Measurements from ENCODE around the gene SH3RF3.
A peak's percentile ranks its signal among the peaks of the same experiment; 100 is the strongest.

SH3RF3 gene

DNA sequence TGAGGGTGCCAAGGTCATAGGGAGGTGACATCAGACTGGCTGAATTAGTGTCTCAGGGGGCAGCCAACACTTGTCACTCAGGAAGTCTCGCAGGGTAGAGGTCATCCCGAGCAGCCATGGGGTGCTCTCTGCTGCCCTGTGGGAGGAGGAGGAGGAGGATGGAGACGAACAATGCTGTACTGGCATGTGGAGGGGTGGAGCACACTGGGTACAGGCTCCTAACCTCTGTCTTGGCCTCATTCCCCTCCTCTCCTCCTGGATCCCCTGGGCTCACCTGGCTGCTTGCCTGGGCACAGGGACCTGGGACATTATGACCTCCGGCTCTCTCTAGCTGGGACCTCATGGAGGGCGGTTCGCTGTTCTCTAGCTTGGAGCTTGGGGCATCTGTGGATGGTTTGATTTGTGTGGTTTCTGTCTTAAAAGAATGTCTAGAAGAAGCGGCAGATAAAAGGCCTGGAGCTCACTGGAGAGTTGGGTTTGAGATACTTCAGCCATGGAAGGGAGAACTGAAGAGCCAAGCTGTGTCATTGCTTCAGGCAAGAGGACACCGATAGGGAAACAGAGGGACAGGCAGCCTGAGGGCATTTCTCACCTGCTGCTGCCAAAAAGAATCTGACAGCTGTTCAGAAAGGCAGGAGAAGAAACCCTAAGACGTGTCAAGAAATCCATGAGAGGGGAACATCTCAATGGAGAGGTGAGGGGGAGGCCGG, 351.6 kb downstream of the SH3RF3 start:
- no peak for DNase-seq

GRCh38 chr2:109481196-109481555, 352.2 kb downstream of the SH3RF3 start:
- DNase-seq, result no peak

DNA sequence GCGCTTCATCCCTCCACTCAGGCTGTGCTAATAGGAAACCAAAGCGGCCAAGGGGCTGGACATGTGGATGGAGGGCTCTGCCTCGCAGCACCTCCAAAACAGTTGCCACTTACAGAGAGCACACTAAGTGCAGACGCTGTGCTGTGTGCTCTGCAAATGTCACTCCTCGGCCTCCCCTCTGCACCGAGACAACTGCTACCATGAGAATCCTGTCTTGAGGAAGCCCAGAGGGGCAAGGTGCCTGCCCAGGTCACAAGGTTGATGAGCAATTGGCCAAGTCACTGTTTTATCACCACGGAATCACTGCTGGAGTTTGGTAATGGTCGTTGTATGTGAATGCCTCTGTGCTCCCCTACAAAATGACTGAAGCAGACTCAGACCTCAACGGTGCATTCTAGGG, 352.6 kb downstream of the SH3RF3 start:
- no peak for DNase-seq

DNA sequence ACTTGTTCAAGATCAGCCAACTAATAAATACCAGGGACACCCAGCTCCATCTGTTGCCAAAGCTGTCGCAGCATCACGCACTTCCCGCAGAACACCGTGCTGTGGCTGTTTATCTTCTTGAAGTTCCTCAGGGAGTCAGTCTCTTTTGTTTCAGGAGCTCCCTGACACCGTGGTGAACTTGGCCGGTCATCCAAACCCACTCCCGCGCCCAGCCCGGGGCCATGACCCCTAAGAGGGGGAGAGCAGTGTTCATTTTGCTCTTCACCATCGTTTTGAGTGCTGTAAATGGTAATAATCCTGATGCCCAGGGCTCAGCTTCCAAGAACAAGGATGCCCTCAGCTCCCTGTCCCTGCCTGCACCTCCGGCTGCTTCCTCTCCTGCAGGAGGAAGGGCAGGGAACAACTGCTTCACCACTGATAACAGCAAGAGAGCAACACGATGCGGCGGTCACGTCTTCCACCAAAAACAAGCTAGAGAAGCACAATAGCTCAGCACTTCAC, 353.4 kb downstream of the SH3RF3 start:
- no peak for DNase-seq

GRCh38 chr2:109486711-109487535, 357.9 kb downstream of the SH3RF3 start:
- peak; percentile 99 for DNase-seq

- no peak for DNase-seq
These were observed 358.5 kb downstream of the SH3RF3 start for GRCh38 chr2:109487536-109487869.

DNA sequence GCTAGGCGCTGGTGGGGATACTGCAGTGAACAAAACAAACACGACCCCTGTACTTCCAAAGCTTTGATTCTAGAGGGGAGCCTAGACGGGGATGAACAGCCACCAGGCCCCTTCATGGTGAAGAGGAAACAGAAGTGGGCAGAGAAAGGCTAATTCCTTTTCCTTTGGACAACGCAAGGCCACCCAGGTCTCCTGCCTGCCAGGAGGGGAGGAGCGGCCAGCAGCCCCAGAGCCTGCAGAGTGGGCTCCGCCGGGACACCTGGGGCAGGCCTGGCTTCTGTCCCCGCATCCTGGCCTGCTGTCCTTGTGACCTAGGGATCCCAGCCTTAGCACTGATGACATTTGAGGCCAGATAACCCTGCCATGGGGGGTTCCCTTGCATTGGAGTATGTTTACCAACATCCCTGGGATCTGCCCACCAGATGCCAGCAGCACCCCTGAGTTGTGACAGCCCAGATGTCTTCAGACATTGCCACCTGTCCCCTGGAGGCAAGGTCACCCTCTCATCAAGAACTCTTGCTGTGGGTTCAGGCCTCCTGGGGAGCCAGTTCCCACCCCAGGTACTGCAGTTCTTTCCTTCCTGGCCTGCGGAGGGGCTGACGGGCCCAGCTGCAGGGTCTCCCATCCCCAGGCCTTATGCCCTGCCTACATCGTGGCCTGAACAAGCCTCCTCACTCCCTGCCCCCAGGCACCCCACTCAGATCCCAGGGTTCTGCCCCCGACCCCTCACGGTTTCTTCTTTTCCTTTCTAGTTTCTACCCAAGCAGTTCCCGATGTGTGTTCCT, 359.1 kb downstream of the SH3RF3 start:
- no peak for DNase-seq

- no peak for DNase-seq
These were observed 360.3 kb downstream of the SH3RF3 start for GRCh38 chr2:109489296-109489695.

DNA sequence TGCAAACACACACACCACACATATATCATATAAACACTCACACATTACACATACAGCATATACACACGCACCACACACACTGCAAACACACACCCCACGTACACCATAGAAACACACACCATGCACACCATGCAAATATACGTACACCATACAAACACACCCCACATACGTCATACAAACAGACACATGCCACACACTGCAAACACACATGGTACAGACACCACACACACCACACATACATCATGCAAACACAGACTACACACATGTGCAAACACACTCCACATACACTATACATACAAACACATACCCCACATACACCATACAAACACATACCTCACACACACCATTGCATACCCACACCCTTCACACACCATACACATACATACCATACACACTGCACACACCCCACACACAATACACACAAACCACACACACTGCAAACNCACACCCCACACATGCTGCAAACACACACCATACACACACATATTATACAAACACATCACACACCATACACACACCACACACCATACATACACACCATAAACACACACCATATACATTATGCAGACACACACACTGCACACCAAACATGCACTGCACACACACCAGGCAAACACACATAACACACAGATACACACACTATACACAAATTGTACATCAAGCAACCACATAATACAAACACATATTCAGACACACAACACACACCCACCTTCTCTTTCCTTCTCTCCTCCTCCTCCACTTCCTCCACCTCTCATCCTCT, 364.4 kb downstream of the SH3RF3 start:
- no peak for DNase-seq

- no peak for DNase-seq
These were observed 365.3 kb downstream of the SH3RF3 start for GRCh38 chr2:109494351-109494750.

- DNase-seq, result peak; percentile 87
These were observed 368.5 kb downstream of the SH3RF3 start for GRCh38 chr2:109497463-109497862.

DNA sequence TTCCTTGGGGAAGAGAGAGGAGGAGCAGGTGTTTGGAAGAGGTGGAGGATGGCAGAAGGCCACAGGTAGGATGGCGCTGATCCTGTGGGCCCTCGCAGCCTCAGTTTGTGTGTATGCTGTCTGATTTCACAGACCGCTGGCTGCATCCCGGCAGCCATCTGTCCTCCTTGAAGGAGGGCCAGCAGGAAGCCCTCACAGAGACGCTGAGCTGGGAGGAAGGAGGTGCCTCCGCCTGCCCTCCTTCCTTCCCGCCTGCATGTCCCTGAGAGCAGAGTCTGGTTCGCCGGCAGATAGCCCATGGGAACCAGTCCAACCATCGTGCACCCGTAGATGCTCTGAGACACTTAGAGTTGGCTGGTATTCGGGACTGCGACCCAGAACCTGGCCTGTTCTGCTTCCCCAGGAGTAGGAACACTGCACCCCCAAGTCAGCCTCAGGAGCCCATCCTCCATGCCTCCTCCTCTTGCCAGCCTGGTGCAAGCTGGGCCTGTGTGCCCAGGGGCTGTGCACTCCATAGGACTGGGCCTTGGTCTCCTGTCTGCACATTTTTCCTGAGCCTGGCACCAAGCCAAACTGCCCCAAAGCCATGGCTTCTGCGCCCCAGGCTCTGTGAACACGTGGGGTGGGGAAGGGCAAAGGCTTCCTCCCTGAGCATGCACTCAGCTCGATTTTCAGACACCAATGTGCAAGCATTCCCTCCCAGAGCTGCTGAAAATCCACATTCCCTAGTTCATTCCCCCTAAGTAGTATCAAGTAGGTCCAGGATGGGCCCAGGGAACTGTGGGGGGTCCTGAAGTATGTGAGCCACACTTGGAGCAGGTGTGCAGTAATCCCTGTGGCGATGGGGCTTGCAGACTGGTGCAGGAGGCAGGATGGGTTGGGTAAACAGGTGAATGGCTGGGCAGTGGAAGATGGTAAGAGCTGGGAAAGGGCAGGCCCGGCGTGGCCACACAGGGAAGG, 369.2 kb downstream of the SH3RF3 start:
- peak; percentile 13 for DNase-seq

DNA sequence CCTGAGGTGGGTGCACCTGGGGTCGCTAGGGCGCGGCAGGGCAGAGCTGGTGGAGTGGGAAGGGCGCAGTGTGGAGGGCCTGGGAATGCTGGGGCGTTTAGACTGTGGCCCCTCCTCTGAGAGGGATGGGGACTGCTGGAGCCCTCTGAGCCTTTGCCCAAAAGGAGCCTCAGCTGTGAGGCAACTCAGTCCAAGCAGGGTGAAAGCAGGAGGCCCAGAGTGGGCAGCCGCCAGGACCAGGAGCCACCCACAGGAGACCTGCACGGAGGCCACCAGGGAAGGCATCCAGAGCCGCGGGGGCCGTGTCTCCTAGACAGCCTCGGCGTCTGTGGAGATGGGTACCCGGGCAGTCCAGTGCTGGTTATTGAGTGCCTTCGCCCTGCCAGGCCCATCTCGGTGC, 369.9 kb downstream of the SH3RF3 start:
- DNase-seq, result no peak

- DNase-seq, result no peak
These were observed 370.6 kb downstream of the SH3RF3 start for GRCh38 chr2:109499566-109499965.

GRCh38 chr2:109500910-109501309, 371.9 kb downstream of the SH3RF3 start:
- DNase-seq, result no peak

DNA sequence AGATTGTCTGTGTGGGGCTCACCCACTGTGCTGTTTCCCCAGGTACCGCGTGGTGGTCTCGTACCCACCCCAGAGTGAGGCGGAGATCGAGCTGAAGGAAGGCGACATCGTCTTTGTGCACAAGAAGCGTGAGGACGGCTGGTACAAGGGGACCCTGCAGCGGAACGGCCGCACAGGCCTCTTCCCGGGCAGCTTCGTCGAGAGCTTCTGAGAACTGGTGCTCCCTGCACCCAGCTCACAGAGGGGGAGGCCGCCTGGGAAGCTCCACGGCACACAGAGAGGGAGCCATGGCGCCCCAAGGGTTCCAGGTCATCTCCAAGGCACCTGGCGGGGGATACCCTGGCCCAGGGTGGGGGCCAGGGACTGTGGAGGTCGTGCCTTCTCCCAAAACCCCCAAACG, 372.5 kb downstream of the SH3RF3 start:
- no peak for DNase-seq

- no peak for DNase-seq
These were observed 374.2 kb downstream of the SH3RF3 start for GRCh38 chr2:109503191-109503590.

DNA sequence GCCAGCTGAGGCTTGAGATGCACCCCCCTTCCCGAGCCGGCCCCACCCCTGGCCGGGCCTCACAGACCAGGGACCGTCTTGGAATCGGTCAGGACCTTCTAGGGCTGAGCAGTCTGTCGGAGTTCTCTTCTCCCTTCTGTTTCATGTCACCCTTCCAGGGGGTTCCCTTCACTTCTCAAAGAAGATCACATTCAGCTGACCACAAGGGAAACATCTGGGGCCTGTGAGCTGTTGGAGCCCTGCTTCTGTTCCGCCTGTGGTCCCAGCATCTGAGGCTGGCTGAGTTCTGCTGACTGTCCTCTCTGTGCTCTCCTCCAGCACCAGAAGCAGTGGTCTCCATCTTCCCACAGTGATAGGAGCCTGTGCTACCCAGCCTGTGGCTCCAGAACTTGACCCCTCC, 378.2 kb downstream of the SH3RF3 start:
- DNase-seq, result no peak

DNA sequence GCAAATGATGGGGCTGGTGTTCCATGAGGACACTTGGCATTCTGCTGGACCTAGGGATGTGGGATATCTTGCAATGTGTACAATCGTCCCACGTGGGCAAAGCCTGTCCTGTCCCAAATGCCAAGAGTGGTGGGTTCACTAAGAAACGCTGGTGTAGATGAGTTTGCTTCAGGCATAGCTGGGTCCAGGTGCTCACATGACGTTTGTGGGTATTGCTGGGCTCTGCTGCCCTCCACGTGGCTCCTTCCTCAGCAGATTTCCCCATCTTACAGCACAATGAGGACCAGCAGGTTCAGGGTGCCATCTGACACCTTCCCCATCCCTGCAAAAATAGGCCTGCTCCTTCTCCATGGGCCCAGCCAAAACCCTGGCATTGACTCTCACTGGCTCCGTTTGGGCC, 378.8 kb downstream of the SH3RF3 start:
- DNase-seq, result no peak

- DNase-seq, result no peak
These were observed 379.6 kb downstream of the SH3RF3 start for GRCh38 chr2:109508556-109508955.
